ENCODE results near the gene CCDC194.

CCDC194 gene

DNA sequence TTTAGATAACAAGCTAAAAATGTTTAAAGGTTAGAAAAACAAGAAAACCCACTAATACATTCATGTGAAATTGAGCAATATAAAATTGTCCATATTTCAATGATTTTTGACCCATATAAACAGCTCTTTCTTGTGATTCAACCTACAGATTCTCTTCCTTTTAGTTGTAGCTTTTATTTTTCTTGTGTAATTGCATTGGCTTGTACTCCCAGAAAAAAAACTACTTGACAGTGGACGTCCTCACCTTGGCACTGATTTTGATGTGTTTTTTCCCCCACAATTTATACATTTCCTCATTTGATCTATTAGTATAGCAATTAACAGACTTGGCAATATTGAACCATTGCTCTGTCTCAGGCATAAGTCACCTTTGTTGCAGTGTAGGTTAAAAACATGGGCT, 4.7 kb downstream of the CCDC194 start:
- H3K4me3 ChIP-seq (ENCODE audit: control insufficient read depth, low read depth, low read length): no peak overlapping the region
- TF ChIP-seq, protein P1, sequence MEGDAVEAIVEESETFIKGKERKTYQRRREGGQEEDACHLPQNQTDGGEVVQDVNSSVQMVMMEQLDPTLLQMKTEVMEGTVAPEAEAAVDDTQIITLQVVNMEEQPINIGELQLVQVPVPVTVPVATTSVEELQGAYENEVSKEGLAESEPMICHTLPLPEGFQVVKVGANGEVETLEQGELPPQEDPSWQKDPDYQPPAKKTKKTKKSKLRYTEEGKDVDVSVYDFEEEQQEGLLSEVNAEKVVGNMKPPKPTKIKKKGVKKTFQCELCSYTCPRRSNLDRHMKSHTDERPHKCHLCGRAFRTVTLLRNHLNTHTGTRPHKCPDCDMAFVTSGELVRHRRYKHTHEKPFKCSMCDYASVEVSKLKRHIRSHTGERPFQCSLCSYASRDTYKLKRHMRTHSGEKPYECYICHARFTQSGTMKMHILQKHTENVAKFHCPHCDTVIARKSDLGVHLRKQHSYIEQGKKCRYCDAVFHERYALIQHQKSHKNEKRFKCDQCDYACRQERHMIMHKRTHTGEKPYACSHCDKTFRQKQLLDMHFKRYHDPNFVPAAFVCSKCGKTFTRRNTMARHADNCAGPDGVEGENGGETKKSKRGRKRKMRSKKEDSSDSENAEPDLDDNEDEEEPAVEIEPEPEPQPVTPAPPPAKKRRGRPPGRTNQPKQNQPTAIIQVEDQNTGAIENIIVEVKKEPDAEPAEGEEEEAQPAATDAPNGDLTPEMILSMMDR (conservative IDR thresholded peaks at IDR 0.05; ENCODE audit: control insufficient read depth, insufficient read depth, low read depth, low read length): no peak
- DNase-seq (ENCODE audit: low read depth): no peak

DNA sequence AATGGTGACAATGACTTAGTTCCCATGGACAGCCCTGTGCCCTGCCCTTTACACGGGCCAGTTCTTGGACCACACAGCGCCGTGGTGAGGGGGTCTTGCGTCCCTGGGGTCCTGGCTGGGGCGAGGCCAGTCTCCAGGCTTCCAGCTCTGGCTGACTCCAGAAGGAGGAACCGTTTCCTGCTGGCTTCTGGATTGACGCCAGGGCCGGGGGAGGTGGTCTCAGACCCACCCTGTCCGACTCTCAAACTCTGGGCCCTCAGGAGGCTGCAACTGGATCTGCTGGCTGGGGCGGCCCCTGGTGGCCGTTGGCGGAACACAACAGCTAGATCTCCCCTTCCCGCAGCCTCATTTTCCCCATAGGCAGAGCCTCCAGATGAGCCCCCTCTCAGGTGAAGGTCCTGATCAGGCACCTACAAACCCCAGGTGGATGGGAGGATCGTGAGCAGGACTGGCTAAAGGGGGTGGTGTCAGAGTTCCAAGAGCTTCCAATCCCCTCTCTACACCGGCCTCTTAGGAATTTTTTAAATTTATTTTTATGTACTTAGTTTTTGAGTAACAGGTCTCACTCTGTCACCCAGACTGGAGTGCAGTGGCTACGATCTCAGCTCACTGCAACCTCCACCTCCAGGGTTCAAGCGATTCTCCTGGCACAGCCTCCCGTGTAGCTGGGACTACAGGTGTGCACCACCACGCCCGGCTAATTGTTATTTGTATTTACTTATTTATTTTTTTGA, 8.0 kb downstream of the CCDC194 start:
- no peak overlapping the region for H3K4me3 ChIP-seq (ENCODE audit: control insufficient read depth, low read depth, low read length)
- TF ChIP-seq, protein P1 (conservative IDR thresholded peaks at IDR 0.05; ENCODE audit: control insufficient read depth, insufficient read depth, low read depth, low read length): peak; percentile 89
- peak; percentile 39 for DNase-seq (ENCODE audit: low read depth)

DNA sequence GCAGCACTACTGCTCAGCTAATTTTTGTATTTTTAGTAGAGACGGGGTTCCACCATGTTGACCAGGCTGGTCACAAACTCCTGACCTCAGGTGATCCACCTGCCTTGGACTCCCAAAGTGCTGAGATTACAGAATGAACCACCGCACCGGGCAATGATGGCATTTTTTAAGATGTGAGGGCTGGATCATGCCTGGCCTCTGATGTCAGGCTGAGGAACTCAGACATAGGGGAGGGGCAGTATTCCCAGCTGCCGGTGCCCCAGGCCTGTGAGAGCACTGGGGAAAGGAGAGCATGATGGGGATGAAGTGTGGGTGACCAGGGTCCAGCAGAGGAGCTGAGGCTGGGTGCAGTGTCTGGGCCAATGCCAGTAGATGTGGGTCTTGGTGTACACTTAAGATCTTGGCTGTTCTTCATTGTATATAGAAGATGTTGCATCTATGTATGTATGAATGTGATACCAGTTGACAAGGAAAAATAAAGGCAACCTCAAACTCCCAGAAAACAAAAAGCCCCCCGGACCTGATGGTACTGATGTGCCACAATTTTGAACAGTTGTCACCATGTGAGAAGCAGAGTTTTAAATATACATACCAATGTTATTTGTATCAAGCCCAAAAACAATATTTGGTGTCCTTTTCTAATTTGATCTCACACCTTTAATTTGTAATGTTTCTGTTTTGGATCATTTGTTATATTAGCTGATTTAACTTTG, 13.4 kb downstream of the CCDC194 start:
- DNase-seq (ENCODE audit: low read depth): no peak
- no peak overlapping the region for H3K4me3 ChIP-seq (ENCODE audit: control insufficient read depth, low read depth, low read length)
- TF ChIP-seq, protein P1 (conservative IDR thresholded peaks at IDR 0.05; ENCODE audit: control insufficient read depth, insufficient read depth, low read depth, low read length): no peak

DNA sequence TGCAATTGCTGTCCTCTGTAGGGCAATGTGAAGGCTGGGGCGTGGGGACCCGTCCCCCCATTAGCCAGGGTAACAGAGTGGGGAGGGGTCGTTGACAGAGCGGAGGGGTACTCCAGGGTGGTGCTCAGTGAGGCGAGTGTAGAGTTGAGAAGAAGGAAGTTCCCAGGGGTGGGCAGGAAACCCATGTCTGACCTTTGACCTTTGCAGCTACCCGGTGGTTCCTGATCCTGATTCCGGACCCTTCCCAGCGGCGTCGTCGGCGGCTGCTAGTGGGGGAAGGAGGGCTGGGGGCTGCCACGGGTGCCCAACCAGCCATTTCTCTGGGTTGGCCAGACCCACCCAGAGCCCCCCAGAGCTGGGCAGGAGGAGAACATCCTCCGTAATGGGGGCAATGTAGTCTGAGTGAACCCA, 14.8 kb downstream of the CCDC194 start:
- H3K4me3 ChIP-seq (ENCODE audit: control insufficient read depth, low read depth, low read length): no peak overlapping the region
- TF ChIP-seq, protein P1 (conservative IDR thresholded peaks at IDR 0.05; ENCODE audit: control insufficient read depth, insufficient read depth, low read depth, low read length): no peak
- no peak for DNase-seq (ENCODE audit: low read depth)

DNA sequence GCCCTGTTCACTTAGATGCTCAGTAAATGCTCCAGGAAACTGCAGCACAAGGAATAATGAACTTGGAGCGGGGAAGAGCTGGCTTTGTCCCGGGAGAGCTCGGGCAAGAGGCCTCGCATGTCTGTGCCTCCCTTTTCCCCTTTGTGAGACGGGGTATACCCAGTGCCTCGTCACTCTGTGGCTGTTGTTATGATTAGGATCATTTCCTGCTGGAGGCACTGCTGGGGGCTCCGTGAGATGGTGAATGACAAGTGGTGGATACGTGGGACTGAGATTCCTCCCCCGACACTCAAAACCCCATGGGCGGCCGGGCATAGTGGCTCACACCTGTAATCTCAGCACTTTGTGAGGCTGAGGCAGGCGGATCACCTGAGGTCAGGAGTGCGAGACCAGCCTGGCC, 15.7 kb downstream of the CCDC194 start:
- TF ChIP-seq, protein P1 (conservative IDR thresholded peaks at IDR 0.05; ENCODE audit: control insufficient read depth, insufficient read depth, low read depth, low read length): no peak
- no peak overlapping the region for H3K4me3 ChIP-seq (ENCODE audit: control insufficient read depth, low read depth, low read length)
- no peak for DNase-seq (ENCODE audit: low read depth)

DNA sequence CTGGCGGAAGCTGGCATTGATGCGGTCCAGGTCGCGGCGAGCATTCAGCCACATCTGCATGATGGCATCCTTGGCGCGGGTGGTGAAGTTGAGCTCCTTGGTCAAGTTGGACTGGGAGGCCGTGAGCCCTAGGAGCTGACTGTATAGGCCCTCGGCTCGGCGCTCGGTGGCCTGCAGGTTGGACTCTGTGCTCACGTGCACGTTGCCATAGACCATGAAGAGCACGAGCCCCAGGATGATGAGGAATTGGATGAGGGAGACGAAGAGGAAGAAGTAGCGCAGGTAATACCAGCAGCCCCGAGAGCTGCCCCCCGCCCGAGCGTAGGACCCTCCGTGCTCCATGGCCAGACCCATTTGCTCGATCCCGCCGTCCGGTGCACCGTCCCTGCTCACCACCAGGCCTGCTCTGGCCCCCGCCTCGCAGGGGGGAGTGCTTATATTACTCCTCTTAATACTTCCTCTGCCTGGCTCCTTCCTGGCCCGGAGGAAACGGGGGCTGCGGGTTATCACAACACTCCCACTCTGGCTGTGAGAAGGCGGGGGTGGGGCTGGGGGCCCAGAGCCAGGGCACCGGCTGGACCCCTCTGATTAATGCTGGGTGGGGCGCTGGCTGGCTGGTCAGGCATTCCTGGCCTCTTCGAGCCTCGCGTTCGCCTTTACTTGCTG, 16.9 kb downstream of the CCDC194 start, which contains the start of gene PLVAP:
TSS of gene PLVAP (minus strand) at position 408 of the 666 bp plus-strand sequence. CDS start at position 354, 54 bp downstream.
- TF ChIP-seq, protein P1 (conservative IDR thresholded peaks at IDR 0.05; ENCODE audit: control insufficient read depth, insufficient read depth, low read depth, low read length): no peak
- DNase-seq (ENCODE audit: low read depth): no peak
- H3K4me3 ChIP-seq (ENCODE audit: control insufficient read depth, low read depth, low read length): no peak within 1 kb of the TSS

Data from fibroblast of mammary gland (primary cell).